ENCODE measurements around the gene FKBP10. TPM values are rescaled to one million over a fixed set of nuclear protein-coding genes. Genes with fewer than 3 reads are reported as not detected.
"Not testable (repeated sequence)": the region's sequence is repeated elsewhere in the genome, so short reads cannot be mapped to it uniquely, and the experiment has no call there.

FKBP10 gene
- polyA plus RNA-seq, 2 of the 4 experiments (the other 2 are of a cell fraction) = 109 to 119 TPM

- Histone ChIP-seq H3K4me3 (no peak overlapping the region), H3K4me2 (no peak overlapping the region), H3K4me1 (no peaks in the 10 kb centered on the region), H3K9me3 (no peaks in the 10 kb centered on the region), H3K27ac (no peak overlapping the region)
- TF ChIP-seq HEYL (CRISPR knock-in tag; IDR thresholded peaks at IDR 0.05) (no peak), ELK1 (IDR thresholded peaks at IDR 0.05; ENCODE audit: low read depth, low read length) (no peak), NR3C1 (IDR thresholded peaks at IDR 0.05) (no peak), RAD21 (conservative IDR thresholded peaks at IDR 0.05 in 1 of 2, IDR thresholded peaks at IDR 0.05 in 1 of 2) (no peak), MAX (IDR thresholded peaks at IDR 0.05) (no peak), EHMT2 (IDR thresholded peaks at IDR 0.05; ENCODE audit: low read depth) (no peak), ZC3H11A (IDR thresholded peaks at IDR 0.05) (no peak), FOXS1 (CRISPR knock-in tag; IDR thresholded peaks at IDR 0.05) (no peak), HES2 (IDR thresholded peaks at IDR 0.05) (no peak), SMC3 (IDR thresholded peaks at IDR 0.05) (no peak)
- 87% methylated on average over 17 of the region's 19 CpGs for WGBS (ENCODE audit: missing lambda C conversion rate)
- FAIRE-seq (no peak), DNase-seq (ENCODE audit: low read depth in 1 of 2, low spot score in 1 of 2) (no peak), ATAC-seq (peak; percentile 6 to 41; a peak in 3 of 6 replicates)
- ChIA-PET CTCF (interaction anchor here (0.6 to 3.6 kb wide), 8 partner anchors 9 to 270 kb away, joined by 3 to 14 read pairs (median 3); partner anchors contain the start of genes FKBP10 and P3H4), POLR2A (no interaction called here)
Observed at GRCh38 chr17:41825175-41825845, 12.5 kb downstream of the FKBP10 start.

GRCh38 chr17:41829961-41830360 is 17.2 kb downstream of the FKBP10 start:
- H3K4me3 ChIP-seq; DNase-seq (ENCODE audit: low read depth in 1 of 2, low spot score in 1 of 2); H3K4me1 ChIP-seq; H3K4me2 ChIP-seq; FAIRE-seq; H3K27ac ChIP-seq; ATAC-seq; H3K9me3 ChIP-seq: not testable (repeated sequence)
- WGBS (ENCODE audit: missing lambda C conversion rate) = 86% methylated on average over 10 of the region's 10 CpGs
- POLR2A ChIA-PET = interaction anchor here (0.6 kb wide), 1 partner anchor 77 kb away, joined by 11 read pairs; no protein-coding TSS in a partner anchor
- CTCF ChIA-PET = interaction anchor here (1.0 to 4.2 kb wide), 10 partner anchors 8 to 132 kb away, joined by 3 to 19 read pairs (median 8); partner anchors contain the start of genes FKBP10, JUP and P3H4

GRCh38 chr17:41835214-41835799 is 22.5 kb downstream of the FKBP10 start:
- H3K4me2 ChIP-seq = peak overlapping the region; percentile 81
- TF ChIP-seq KDM5A (IDR thresholded peaks at IDR 0.05) (no peak), SREBF2 (IDR thresholded peaks at IDR 0.05) (no peak), ESRRA (IDR thresholded peaks at IDR 0.05; ENCODE audit: borderline replicate concordance, low read length) (no peak), HOXB13 (CRISPR knock-in tag; IDR thresholded peaks at IDR 0.05; ENCODE audit: low read depth) (0 out of 2 replicates have a peak, but pooled peaks have one; percentile 11), ZNF302 (CRISPR knock-in tag; IDR thresholded peaks at IDR 0.05) (no peak), ELK1 (IDR thresholded peaks at IDR 0.05; ENCODE audit: low read depth, low read length) (no peak)
- ATAC-seq (peak; percentile 51 to 56), FAIRE-seq (no peak), DNase-seq (ENCODE audit: low read depth in 1 of 2, low spot score in 1 of 2) (peak in 1 of 2 experiments; percentile 22)
- peaks cover 13% of the 10 kb centered on the region for H3K4me1 ChIP-seq
- ChIA-PET POLR2A (interaction anchor here (0.5 to 1.3 kb wide), 2 partner anchors 24 to 285 kb away, joined by 3 read pairs; partner anchors contain the start of gene P3H4), CTCF (interaction anchor here (1.1 to 2.1 kb wide), 10 partner anchors 12 to 139 kb away, joined by 3 to 10 read pairs (median 6); partner anchors contain the start of genes FKBP10, JUP and P3H4)
- WGBS (ENCODE audit: missing lambda C conversion rate) = 25% methylated on average over 13 of the region's 13 CpGs
- no peaks in the 10 kb centered on the region for H3K9me3 ChIP-seq
- H3K4me3 ChIP-seq = peak overlapping the region; percentile 74
- peak overlapping the region; percentile 87 to 97 for H3K27ac ChIP-seq

Data from A549 (cell line).